ENCODE data around the gene RABGAP1L. TPM values are rescaled to one million over a fixed set of nuclear protein-coding genes. Genes with fewer than 3 reads are reported as not detected.

Gene RABGAP1L
- total and polyA plus RNA-seq, 2 of the 8 experiments (the other 6 are each of a cell fraction or from before 2014, with no cell fraction given), result 33.3 to 156 TPM

DNA sequence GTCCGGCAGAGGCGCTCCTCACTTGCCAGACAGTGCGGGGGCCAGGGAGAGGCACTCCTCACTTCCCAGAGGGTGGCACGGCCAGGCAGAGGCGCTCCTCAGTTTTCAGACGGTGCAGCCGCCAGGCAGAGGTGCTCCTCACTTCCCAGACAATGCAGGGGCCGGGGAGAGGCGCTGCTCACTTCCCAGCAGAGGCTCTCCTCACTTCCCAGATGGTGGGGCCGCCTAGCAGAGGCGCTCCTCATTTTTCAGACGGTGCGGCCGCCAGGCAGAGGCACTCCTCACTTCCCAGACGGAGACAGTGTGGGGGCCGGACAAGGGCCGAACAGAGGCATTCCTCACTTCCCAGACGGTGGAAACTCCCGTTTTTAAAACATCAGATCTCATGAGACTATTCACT lies 602.0 kb downstream of the RABGAP1L start (continued):
- TF ChIP-seq, protein P1, sequence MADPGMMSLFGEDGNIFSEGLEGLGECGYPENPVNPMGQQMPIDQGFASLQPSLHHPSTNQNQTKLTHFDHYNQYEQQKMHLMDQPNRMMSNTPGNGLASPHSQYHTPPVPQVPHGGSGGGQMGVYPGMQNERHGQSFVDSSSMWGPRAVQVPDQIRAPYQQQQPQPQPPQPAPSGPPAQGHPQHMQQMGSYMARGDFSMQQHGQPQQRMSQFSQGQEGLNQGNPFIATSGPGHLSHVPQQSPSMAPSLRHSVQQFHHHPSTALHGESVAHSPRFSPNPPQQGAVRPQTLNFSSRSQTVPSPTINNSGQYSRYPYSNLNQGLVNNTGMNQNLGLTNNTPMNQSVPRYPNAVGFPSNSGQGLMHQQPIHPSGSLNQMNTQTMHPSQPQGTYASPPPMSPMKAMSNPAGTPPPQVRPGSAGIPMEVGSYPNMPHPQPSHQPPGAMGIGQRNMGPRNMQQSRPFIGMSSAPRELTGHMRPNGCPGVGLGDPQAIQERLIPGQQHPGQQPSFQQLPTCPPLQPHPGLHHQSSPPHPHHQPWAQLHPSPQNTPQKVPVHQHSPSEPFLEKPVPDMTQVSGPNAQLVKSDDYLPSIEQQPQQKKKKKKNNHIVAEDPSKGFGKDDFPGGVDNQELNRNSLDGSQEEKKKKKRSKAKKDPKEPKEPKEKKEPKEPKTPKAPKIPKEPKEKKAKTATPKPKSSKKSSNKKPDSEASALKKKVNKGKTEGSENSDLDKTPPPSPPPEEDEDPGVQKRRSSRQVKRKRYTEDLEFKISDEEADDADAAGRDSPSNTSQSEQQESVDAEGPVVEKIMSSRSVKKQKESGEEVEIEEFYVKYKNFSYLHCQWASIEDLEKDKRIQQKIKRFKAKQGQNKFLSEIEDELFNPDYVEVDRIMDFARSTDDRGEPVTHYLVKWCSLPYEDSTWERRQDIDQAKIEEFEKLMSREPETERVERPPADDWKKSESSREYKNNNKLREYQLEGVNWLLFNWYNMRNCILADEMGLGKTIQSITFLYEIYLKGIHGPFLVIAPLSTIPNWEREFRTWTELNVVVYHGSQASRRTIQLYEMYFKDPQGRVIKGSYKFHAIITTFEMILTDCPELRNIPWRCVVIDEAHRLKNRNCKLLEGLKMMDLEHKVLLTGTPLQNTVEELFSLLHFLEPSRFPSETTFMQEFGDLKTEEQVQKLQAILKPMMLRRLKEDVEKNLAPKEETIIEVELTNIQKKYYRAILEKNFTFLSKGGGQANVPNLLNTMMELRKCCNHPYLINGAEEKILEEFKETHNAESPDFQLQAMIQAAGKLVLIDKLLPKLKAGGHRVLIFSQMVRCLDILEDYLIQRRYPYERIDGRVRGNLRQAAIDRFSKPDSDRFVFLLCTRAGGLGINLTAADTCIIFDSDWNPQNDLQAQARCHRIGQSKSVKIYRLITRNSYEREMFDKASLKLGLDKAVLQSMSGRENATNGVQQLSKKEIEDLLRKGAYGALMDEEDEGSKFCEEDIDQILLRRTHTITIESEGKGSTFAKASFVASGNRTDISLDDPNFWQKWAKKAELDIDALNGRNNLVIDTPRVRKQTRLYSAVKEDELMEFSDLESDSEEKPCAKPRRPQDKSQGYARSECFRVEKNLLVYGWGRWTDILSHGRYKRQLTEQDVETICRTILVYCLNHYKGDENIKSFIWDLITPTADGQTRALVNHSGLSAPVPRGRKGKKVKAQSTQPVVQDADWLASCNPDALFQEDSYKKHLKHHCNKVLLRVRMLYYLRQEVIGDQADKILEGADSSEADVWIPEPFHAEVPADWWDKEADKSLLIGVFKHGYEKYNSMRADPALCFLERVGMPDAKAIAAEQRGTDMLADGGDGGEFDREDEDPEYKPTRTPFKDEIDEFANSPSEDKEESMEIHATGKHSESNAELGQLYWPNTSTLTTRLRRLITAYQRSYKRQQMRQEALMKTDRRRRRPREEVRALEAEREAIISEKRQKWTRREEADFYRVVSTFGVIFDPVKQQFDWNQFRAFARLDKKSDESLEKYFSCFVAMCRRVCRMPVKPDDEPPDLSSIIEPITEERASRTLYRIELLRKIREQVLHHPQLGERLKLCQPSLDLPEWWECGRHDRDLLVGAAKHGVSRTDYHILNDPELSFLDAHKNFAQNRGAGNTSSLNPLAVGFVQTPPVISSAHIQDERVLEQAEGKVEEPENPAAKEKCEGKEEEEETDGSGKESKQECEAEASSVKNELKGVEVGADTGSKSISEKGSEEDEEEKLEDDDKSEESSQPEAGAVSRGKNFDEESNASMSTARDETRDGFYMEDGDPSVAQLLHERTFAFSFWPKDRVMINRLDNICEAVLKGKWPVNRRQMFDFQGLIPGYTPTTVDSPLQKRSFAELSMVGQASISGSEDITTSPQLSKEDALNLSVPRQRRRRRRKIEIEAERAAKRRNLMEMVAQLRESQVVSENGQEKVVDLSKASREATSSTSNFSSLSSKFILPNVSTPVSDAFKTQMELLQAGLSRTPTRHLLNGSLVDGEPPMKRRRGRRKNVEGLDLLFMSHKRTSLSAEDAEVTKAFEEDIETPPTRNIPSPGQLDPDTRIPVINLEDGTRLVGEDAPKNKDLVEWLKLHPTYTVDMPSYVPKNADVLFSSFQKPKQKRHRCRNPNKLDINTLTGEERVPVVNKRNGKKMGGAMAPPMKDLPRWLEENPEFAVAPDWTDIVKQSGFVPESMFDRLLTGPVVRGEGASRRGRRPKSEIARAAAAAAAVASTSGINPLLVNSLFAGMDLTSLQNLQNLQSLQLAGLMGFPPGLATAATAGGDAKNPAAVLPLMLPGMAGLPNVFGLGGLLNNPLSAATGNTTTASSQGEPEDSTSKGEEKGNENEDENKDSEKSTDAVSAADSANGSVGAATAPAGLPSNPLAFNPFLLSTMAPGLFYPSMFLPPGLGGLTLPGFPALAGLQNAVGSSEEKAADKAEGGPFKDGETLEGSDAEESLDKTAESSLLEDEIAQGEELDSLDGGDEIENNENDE (IDR thresholded peaks at IDR 0.05; ENCODE audit: insufficient replicate concordance, low read length), result no peak
- TF ChIP-seq TEAD4 (IDR thresholded peaks at IDR 0.05; ENCODE audit: low read depth, low read length) (no peak), POLR2AphosphoS5 (IDR thresholded peaks at IDR 0.05; ENCODE audit: low read depth, low read length) (no peak), TAF1 (IDR thresholded peaks at IDR 0.05; ENCODE audit: low read depth, low read length) (no peak), RBBP5 (IDR thresholded peaks at IDR 0.05; ENCODE audit: borderline replicate concordance, low read depth, low read length) (no peak), CHD2 (IDR thresholded peaks at IDR 0.05; ENCODE audit: low read length) (no peak), JUND (IDR thresholded peaks at IDR 0.05; ENCODE audit: low read length) (no peak), SUZ12 (IDR thresholded peaks at IDR 0.05; ENCODE audit: low read length) (no peak), CHD1 (IDR thresholded peaks at IDR 0.05; ENCODE audit: low read depth, low read length) (no peak), KDM1A (IDR thresholded peaks at IDR 0.05; ENCODE audit: borderline replicate concordance, low read length) (no peak), TCF12 (IDR thresholded peaks at IDR 0.05; ENCODE audit: low read depth, low read length) (no peak)
- TF ChIP-seq, protein P2, sequence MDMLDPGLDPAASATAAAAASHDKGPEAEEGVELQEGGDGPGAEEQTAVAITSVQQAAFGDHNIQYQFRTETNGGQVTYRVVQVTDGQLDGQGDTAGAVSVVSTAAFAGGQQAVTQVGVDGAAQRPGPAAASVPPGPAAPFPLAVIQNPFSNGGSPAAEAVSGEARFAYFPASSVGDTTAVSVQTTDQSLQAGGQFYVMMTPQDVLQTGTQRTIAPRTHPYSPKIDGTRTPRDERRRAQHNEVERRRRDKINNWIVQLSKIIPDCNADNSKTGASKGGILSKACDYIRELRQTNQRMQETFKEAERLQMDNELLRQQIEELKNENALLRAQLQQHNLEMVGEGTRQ (IDR thresholded peaks at IDR 0.05; ENCODE audit: low read length), result no peak

Data from H1 (cell line).